ENCODE results near the gene CNTFR.

DNA sequence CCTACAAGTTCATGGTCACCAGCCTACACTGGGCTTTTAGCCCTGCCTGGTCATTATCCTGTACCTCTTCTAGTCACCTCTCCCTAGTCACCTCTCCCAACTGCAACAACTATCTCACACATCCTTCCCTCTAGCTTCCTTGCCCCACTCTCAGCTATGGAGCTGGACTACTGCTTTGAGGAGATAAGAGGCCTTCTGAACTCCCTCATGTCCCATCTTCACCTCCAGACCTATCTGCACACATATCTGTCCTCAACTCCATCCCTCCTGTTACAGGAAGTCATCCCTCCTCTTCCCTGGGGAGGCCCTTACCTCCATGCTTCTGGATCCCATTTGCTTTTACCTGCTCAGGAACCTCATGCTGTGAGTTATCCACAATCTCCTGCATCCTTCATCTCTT is 16.7 kb upstream of the CNTFR start:
- TF ChIP-seq BHLHE40 (IDR thresholded peaks at IDR 0.05; ENCODE audit: borderline replicate concordance) = no peak
- no peak for TF ChIP-seq SP1 (IDR thresholded peaks at IDR 0.05)
- TF ChIP-seq, protein P1, sequence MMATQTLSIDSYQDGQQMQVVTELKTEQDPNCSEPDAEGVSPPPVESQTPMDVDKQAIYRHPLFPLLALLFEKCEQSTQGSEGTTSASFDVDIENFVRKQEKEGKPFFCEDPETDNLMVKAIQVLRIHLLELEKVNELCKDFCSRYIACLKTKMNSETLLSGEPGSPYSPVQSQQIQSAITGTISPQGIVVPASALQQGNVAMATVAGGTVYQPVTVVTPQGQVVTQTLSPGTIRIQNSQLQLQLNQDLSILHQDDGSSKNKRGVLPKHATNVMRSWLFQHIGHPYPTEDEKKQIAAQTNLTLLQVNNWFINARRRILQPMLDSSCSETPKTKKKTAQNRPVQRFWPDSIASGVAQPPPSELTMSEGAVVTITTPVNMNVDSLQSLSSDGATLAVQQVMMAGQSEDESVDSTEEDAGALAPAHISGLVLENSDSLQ (IDR thresholded peaks at IDR 0.05) = no peak
- no peak for TF ChIP-seq CTBP1 (IDR thresholded peaks at IDR 0.05; ENCODE audit: borderline replicate concordance)
- TF ChIP-seq LEF1 (IDR thresholded peaks at IDR 0.05; ENCODE audit: borderline replicate concordance) = no peak
- TF ChIP-seq FOXM1 (IDR thresholded peaks at IDR 0.05; ENCODE audit: borderline replicate concordance) = no peak
- TF ChIP-seq HDGF (IDR thresholded peaks at IDR 0.05; ENCODE audit: borderline replicate concordance) = no peak
- no peak for TF ChIP-seq ELF4 (IDR thresholded peaks at IDR 0.05)
- TF ChIP-seq ZNF384 (IDR thresholded peaks at IDR 0.05) = no peak
- TF ChIP-seq FOXA1 (IDR thresholded peaks at IDR 0.05) = no peak
- TF ChIP-seq NFRKB (IDR thresholded peaks at IDR 0.05) = no peak
- no peak for TF ChIP-seq L3MBTL2 (conservative IDR thresholded peaks at IDR 0.05)
- TF ChIP-seq SUZ12 (IDR thresholded peaks at IDR 0.05) = no peak
- TF ChIP-seq ARNT (IDR thresholded peaks at IDR 0.05) = no peak
